22Rv1 (cell line): ENCODE measurements around the gene COCH.

Source experiments
- CTCF ChIP-seq: fragments of 450-650 bp; IDR thresholded peaks from 2 replicates; pipeline ENCODE4 v1.5.1; 2017; ENCODE audit warnings: mild to moderate bottlenecking
- ZFX ChIP-seq: fragments of 450-650 bp; IDR thresholded peaks from 2 replicates; pipeline ENCODE4 v1.6.1; 2017; ENCODE audit warnings: antibody characterized with exemption, borderline replicate concordance

GRCh38 chr14:30925254-30925653 is 50.9 kb downstream of the COCH start:
- no peak for TF ChIP-seq CTCF
- no peak for TF ChIP-seq ZFX
